ENCODE results near the gene CDKL5.

DNA sequence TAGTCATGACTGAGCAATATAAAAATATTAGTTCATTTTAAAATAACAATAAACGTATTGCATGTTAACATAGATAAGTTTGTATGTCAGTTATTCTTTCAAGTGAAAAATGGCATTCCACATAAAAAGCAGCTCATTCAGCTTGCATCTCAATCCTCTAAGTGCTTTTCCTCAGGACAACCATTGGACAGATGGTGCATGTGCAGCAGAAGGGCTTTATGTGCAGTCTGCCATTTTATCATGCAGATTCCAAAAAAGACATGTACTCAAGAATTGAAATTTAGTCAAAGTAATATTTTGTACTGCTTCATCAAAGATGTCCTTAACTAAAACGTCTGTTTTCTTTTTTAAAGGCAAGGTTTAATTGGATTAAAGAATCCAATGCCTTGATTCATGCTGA is 153.1 kb downstream of the CDKL5 start:
- TF ChIP-seq, protein P1, sequence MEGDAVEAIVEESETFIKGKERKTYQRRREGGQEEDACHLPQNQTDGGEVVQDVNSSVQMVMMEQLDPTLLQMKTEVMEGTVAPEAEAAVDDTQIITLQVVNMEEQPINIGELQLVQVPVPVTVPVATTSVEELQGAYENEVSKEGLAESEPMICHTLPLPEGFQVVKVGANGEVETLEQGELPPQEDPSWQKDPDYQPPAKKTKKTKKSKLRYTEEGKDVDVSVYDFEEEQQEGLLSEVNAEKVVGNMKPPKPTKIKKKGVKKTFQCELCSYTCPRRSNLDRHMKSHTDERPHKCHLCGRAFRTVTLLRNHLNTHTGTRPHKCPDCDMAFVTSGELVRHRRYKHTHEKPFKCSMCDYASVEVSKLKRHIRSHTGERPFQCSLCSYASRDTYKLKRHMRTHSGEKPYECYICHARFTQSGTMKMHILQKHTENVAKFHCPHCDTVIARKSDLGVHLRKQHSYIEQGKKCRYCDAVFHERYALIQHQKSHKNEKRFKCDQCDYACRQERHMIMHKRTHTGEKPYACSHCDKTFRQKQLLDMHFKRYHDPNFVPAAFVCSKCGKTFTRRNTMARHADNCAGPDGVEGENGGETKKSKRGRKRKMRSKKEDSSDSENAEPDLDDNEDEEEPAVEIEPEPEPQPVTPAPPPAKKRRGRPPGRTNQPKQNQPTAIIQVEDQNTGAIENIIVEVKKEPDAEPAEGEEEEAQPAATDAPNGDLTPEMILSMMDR (conservative IDR thresholded peaks at IDR 0.05; ENCODE audit: low read depth in 2 of 2), result no peak
- no peak for TF ChIP-seq POLR2AphosphoS5 (IDR thresholded peaks at IDR 0.05; ENCODE audit: low read depth)

Data from GM23338 (cell line).